ENCODE results near the gene GALNTL6.
"Not testable (repeated sequence)": the region's sequence is repeated elsewhere in the genome, so short reads cannot be mapped to it uniquely, and the experiment has no call there.

Gene GALNTL6

DNA sequence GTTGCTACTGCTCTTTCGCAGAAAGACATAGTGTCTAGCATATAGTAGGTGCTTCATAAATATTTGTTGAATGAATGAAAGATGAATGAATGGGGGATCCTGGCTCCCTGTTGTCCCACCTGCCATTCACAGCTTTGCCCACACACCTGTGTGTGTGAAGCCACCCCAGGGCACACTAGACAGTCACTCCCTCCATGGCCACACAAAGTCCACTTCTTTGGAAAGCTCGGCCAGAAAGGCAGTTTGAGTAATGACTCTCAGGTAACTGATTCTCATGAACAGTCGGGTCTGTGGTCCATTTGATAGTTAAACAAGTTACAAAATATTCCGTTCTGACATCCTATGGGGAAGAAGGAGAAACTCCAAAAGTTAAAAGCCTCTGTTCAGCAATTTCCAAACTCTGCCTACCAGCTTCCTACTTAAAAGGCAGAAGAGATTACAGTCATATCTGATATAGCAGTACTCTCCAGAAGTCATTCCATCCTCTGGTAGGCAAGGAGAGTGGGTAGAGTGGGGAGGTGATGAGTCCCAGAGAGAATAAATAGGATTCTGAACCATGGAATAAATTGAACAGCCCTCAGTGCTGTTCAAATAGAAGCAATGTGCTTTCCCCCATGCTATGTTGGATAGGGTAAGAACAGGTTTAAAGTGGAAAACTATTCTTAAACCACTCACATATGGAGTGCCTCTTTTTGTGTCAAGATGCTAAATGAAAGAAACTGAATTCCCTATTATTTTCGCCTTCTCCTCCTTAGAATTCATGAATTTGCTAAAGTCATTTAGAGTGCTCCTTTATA, 1150.5 kb downstream of the GALNTL6 start:
- no peak for DNase-seq

DNA sequence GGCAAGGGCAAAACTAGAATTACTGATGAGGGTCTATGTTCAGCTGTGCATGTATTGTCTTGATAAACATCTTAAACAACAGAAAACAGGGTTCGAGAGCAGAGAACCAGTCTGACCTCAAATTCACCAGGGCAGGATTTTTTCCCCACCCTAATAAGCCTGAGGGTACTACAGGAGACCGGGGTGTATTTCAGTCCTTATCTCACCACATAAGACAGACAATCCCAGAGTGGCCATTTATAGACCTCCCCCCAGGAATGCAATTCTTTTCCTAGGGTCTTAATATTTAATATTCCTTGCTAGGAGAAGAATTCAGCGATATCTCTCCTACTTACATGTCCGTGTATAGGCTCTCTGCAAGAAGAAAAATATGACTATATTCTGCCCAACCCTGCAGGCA, 1157.0 kb downstream of the GALNTL6 start:
- DNase-seq = not testable (repeated sequence)

DNA sequence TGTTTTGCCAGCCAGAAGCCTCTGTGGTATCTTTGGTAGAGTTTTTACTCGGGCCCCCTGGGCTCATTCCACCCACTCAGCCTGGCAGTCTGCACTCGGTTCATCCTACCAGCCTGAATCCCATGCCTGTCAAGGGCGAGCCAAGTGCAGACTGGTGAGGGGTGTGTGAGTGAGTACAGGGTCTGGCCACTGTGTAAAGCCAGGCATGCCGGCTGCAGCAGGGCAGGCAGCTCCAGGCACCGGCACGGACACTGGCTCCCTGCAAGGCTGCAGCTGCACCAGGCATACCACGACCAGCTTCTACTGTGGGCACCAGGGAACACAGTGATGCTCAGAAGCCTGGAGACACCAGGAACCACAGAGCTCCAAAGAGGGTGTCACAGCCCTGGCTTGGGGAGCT, 1161.4 kb downstream of the GALNTL6 start:
- DNase-seq = no peak

- no peak for DNase-seq
Measured at GRCh38 chr4:172975651-172976229, 1162.5 kb downstream of the GALNTL6 start.

DNA sequence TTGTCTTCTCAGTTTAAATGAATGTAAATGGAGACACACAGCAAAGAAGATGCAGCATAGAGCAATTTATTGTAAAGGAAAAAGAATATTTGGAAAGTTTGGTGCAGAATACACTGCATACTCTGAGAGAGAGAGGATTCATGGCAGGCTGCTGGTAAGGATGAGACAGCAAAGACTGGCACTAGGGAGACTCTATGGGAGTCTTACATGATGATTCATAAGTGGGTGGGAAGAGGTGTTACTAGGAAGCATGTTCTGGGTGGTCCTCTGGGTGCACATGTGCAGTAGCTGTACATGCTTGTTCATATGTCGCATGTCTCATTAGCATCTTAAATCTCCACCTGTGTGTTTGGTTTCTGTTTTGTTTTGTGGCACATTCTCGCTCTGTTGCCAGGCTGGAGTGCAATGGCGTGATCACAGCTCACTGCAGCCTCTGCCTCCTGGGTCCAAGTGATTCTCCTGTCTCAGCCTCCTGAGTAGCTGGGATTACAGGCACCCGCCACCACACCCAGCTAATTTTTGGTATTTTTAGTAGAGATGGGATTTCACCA, 1164.4 kb downstream of the GALNTL6 start:
- not testable (repeated sequence) for DNase-seq

- no peak for DNase-seq
Measured at GRCh38 chr4:172978848-172979247, 1165.6 kb downstream of the GALNTL6 start.

- no peak for DNase-seq
Measured at GRCh38 chr4:172979332-172979731, 1166.1 kb downstream of the GALNTL6 start.

- no peak for DNase-seq
Measured at GRCh38 chr4:172980219-172980618, 1167.0 kb downstream of the GALNTL6 start.

DNA sequence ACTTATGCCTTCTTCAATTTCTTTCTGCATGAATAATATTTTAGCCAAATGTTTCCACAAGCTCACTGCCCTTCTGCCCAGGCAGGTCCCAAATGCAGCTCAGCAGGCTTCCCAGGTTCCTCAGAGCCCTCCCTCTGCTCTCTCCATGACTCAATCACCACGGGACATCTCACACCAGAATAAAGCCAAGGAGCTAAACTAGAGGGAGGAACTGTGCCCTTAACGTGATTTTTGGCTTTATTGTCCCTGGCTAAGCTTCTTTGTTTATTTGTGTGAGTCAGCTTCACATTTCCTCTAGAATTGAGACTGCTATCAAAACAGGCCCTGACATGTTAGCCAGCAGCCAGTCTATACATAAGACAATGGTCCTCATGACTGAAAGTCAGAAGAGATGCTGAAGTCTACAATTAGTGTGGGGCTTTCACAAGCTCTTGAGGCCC, 1169.0 kb downstream of the GALNTL6 start:
- no peak for DNase-seq

- no peak for DNase-seq
Measured at GRCh38 chr4:172983014-172983413, 1169.8 kb downstream of the GALNTL6 start.

DNA sequence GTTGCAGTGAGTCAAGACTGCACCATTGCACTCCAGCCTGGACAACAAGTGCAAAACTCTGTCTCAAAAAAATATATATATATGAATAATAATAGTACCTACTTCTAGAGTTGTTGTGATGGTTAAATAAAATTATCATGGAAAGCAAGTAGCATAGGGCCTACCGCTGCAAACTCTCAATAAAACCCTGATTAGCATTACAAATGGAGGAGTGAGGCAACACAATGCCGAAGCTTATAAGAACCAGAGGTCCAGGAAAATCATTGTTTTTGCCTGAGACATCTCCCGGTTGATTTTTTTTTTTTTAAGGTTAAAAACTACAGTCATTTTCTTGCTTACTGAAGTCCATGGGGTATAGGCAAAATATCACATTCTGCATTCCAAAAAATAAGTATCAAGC, 1170.4 kb downstream of the GALNTL6 start:
- DNase-seq = no peak

DNA sequence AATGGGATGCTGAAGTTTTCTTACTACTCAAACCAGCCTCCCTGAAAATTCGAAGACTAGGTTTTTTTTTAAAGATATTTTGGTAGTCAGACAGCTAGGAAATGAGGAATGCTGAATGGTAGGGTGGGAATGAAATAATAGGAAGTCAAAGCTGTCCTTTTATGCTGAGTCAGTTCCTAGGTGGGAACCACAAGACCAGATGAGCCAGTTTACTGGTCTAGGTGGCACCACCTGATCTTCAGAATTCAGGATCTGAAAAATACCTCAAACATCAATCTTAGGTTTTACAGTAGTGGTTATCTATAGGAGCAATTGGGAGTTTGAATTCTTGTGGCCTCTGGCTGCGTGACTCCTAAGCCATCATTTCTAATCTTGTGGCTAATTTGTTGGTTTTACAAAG, 1172.3 kb downstream of the GALNTL6 start:
- no peak for DNase-seq

GRCh38 chr4:172986114-172986513, 1172.9 kb downstream of the GALNTL6 start:
- no peak for DNase-seq

DNA sequence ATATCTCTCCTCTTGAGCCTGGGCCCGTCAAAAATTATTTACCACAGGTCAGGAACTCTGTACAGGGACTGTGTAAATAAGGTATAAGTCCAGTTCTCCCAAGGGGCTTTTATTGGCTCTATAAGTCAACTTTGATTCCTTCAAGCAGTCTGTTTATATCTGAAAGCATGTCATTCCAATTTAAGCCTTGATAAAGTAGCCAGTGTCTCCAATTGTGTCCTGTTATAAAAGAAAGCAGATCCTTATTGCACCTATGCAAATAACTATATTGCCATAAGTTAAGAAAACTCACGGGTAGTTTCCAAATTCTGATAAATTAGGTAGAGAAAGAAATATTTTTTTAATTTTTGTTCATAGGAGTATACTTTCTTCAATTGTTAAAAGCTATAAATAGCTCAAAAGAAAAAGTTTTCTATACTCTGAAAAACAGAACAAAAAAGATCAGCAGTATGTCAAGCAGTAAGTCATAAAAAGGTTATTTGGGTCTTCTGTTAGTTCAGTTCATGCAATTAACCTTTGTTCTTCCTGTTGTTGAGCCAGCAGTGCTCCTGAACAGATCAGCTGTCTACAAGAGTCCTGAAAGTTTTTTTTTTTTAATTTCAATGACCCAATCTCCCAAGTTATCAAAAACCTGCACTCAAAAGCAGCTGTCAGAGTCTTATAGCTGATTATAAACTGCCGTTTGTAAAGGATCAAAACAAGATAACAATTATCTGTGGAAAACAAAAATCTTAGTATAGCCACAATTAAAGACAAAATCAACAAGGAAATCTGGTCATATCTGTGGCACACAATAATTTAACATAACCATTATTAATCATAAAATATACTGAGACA, 1177.0 kb downstream of the GALNTL6 start:
- DNase-seq = no peak

GRCh38 chr4:172992648-172993378, 1179.6 kb downstream of the GALNTL6 start:
- DNase-seq = no peak

DNA sequence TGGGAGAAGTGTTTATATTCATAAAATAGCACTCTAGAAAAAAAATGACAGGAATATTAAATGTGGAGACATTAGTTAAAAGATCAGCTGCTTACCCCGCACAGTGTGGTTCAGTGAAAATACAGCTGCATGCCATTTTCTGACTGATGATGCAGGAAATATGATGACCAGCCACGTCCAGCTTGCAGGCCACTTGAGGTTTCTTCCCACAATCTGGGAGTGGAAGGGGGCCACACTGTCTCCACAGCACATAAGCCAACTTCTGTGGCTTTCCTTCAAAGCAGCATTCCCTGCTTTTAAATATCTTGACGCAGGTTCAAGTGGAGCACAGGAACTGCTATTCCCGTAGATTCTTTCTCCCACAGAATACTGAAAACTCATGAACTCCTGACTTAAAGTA, 1182.0 kb downstream of the GALNTL6 start:
- no peak for DNase-seq

DNA sequence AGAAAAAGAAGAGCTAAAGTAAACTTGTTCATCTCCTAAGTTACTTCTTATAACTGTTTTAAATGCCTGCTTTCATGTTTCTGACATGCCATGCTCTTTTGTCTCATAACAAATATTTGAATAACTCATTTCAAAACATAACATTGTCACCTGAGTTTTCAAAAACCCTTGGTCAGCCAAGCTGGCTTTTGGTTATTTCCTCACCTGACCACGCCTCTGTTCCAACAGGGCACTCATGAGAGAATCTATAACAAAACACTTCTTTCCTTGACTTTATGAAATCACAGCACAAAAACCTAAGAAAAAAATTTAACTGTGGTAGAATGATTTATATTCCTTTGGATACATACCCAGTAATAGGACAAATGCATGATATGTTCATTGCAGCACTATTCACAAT, 1182.5 kb downstream of the GALNTL6 start:
- DNase-seq = no peak

GRCh38 chr4:172996571-172997216, 1183.5 kb downstream of the GALNTL6 start:
- no peak for DNase-seq

- DNase-seq = no peak
Measured at GRCh38 chr4:172997217-172997609, 1184.0 kb downstream of the GALNTL6 start.

- no peak for DNase-seq
Measured at GRCh38 chr4:172997856-172998255, 1184.7 kb downstream of the GALNTL6 start.

GRCh38 chr4:172998527-172999469, 1185.6 kb downstream of the GALNTL6 start:
- DNase-seq = no peak

All from CD4-positive, alpha-beta T cell treated with Interleukin-21 for 1 hour (primary cell).